ENCODE results near the gene TMEM181.
"Not testable (repeated sequence)": the region's sequence is repeated elsewhere in the genome, so short reads cannot be mapped to it uniquely, and the experiment has no call there.

Gene TMEM181

DNA sequence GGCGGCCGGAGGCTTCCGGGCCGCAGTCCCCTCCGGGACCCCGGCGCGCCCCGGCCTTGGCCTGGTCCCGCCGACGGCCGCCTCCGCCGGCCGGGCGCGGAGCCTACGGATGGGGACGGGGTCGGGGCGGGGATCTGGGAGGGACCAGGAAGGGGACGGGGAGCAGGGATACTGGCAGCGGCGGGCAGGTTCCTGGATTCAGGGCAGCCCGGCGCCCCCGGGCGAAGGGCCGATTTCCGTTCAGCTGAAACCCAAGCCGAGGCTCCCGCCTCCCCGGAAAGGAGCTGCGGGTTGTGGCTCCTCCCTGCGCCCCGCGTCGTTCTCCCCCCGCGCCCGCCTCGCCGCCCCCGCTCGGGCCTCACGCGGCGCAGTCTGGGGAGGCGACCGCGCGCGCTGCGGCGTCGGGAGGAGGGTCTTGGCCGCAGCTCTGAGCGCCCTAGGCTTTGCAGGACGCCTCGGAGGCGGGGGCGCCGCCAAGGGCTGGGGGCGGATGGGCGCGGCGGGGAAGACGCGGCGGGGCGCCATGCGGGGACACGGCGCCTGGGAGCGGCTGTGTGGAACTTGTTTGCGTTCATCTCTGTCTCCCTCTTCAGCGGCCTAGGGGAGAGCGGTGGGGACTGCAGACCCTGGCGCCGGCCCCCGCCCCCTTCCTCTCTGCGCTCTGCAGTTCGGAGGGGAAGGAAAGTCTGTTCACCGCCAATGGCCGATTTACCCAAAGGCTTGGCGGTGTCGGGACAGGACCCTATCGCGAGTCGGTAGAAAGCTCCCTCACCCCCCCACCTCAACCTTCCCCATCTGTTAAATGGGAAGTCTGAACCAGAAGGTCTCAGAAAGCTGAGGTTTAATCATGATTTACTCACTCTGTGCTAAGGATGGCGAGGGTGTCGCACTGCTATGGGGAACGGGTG is 22.7 kb upstream of the TMEM181 start:
- no peak for DNase-seq (ENCODE audit: low read depth in 1 of 2, low spot score in 1 of 2)

DNA sequence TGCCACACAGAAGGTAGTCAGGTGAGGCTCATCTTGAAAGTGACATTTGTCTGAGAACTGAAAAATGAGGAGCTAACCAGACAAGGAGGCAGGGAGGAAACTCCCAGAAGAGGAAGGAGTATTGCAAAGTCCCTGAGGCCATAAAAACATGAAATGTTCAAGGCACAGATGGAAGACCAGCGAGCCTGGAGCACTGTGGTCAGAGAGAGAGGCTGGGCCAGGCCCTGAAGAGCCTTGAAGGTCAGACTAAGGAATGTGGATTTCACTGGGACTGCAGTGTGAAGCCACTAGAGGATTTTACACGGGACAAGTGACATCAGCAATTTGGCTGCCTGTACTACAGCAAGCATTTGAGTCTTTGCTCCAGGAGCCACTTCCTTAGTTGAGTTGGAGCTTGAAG is 21.1 kb upstream of the TMEM181 start:
- no peak for DNase-seq (ENCODE audit: low read depth in 1 of 2, low spot score in 1 of 2)

DNA sequence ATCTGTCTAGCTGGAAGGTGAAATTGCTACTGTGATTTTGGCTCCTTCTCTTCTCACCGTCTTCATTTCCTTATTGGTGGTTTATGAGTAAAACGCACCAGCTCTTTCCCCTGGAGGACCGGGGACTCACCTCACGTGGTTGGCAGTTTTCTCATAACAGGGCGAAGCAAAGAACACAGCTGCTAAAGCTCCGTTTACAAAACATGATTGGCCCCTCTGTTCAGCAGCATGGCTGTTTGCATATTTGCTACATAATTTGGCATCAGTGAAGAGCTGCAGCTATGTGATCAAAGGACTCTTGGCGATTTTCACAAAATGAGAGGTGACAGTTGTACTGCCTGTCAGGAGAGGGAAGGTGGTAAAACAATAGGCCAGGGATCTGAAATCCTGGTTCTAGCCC is 20.5 kb upstream of the TMEM181 start:
- no peak for DNase-seq (ENCODE audit: low read depth in 1 of 2, low spot score in 1 of 2)

DNA sequence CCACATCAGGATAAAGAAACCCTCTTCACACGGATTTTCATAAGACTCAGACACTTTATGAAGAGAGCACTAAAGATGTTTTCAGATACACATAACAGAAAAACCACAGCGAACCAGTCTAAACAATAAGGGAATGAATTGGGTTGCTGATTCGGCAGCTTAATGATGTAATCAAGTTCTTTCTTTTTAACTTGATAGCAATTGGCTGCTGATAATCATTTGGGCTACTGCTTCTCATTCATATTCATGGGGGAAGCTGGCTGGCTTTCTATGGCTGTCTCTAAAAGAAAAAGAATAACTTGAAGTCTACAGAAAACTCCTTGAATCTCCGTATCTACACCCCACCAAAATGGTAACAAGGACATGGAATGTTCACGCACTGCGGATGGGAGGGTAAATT is 20.0 kb upstream of the TMEM181 start:
- DNase-seq (ENCODE audit: low read depth in 1 of 2, low spot score in 1 of 2) = no peak

DNA sequence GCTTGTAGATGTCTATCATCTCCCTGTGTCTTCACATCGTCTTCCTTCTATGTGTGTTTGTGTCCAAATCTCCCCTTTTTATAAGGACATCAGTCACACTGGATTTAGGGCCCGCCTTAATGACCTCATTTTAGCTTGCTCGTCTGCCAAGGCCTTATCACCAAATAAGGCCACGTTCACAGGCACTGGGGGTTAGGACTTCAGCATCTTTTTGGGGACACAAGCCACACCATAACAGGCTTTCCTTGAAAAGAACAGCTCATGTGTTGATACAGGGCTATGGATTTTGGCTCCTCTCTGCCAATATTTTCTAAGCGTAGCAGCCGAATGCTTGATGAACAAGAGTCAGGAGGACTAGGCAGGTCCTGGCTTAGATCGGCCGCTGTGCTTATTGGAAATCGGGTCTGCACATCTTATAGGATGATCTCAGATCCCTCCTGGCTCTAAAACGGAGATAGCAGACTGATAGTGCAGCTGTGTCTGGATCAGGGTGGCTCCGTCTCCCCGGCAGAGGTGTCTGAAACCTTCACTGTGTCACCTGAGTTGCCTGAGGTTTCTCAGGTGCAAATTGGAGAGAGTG is 16.2 kb upstream of the TMEM181 start:
- DNase-seq (ENCODE audit: low read depth in 1 of 2, low spot score in 1 of 2) = no peak

DNA sequence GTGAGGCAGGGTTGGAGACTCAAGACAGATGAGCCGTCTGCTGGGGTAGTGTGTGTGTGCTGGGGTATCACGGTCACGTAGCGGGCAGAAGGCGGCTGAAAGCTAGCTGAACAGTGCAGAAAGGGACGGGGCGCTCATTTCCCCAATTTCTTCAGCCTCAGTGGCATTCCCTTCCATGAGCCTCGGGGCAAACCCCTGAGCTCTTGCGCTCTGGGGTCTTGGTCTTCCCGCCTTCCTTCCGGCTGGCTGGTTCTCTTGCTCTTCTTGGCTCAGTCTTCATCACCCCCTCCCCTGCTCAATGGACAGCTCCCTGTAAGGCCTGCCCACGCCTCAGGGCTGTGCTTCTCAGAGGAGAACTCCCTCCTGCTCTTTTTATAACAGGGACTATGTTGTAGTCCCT is 15.5 kb upstream of the TMEM181 start:
- DNase-seq (ENCODE audit: low read depth in 1 of 2, low spot score in 1 of 2) = no peak

DNA sequence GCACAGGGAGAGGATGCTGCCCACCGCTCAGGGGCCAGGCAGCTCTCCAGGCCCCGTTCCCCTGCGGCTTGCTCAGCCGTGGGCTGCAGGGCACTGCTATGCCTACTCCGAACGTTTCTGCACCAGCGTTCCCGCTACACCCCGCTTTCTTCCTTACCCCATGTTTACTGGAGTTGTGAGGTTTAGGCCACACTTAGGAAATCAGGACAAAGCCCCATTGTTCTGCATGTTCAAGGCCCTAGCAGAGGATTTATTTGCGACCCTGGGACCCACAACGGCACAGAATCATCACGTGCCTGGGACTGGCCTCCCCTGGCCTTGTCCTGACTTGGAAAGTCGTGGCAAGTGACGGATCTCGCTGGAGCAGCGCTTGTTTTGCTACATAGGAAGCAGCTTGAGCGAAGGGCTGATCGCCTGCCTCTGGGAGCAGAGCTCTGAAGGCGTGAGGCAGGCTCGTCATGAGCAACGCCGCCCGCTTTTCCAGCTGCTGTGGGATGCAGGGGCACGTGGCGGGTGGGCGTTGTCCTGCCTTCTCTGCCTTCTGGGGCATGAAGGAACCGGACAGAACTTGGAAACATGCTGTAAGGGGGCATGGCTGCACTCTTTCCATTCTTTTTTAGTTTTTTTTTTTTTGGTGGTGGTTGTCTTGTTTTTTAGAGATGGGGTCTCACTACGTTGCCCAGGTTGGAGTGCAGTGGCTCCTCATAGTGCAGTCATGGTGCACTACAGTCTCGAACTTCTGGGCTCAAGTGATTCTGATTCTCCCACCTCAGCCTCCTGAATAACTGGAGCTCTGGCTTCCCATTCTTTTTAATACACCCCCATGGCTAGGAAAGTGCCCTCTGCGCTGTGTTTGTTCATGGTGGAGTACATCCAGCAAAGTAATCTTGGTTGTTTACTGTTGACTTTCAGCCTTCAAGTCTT is 14.6 kb upstream of the TMEM181 start:
- no peak for DNase-seq (ENCODE audit: low read depth in 1 of 2, low spot score in 1 of 2)

DNA sequence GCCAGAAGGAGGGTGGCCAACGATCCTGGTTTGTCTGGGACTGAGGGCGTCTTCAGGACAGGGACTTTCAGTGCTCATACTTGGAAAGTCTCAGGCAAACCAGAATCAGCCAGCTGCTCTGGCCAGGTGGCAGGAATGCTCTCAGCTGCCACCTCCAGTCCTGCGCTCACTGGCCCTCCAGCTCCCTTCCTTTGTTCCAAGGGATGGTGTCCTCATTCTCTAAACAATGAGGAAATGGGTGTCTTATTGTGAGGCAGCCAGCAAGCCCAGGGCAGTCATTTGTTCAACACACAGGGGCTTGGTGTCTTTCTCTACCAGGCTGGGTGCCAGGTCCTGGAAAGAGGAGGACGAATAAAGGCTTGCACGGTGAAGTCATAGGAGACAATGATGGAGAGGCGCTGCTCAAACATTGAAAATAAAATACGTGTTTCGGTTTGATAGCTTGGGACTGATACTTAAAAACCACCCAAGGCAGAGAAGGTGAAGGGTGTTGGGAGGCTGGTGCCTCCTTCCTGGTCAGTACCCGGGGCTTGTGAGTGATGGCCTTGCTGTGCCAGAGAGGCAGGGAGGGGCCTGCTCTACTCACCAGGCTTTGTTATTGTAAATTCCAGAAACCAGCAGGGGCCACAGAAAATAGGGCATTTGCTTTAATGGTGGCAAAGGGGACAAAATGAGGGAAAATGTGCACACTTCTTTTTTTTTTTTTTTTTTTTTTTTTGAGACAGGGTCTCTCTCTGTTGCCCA is 11.3 kb upstream of the TMEM181 start:
- DNase-seq (ENCODE audit: low read depth in 1 of 2, low spot score in 1 of 2) = no peak

DNA sequence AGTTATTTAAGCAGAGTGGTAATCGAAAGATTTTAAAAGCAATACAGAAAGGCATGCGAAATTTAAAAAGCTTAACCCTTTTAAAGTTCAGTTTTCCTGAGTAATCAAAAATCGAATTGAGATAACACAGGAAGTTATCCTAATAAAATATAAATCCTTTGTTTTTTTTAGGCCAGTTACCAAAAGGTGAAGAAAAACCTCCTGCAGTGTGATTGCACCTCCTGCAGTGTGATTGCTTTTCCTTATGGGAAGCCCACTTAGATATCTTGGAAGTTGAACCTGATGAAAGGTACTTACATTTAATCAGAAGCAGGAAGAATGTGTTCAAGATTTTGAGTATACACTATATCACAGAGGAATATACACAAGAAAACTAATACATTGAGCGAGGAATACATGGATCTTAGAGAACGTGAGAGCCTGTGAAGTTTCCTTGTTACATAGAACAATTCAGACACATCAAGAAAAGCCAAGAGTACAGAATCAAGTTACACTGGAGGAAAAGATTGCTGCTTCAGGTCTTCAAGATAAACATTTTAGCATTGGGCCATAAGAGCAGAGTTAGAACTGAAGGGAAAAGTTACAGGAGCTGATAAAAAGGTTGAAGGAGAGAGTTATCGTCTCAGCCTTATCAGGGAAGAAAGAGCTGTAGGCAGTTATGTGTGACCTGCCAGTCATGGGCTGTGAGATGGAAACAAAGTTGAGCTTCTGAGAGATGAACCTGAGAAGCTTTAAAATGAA is 7.7 kb upstream of the TMEM181 start:
- no peak for DNase-seq (ENCODE audit: low read depth in 1 of 2, low spot score in 1 of 2)

DNA sequence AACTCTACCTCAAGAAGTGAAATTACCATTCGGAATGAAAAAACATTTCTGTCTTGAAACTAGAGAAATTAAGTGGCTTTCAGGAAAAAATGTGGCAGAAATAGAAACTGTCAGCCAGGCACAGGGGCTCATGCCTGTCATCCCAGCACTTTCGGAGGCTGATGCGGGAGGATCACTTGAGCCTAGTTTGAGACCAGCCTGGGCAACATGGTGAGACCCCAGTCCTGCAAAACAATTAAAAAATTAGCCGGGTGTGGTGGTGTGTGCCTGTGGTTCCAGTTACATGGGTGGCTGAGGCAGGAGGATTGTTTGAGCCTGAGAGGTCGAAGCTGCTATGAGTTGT is 7.1 kb upstream of the TMEM181 start:
- no peak for DNase-seq (ENCODE audit: low read depth in 1 of 2, low spot score in 1 of 2)

DNA sequence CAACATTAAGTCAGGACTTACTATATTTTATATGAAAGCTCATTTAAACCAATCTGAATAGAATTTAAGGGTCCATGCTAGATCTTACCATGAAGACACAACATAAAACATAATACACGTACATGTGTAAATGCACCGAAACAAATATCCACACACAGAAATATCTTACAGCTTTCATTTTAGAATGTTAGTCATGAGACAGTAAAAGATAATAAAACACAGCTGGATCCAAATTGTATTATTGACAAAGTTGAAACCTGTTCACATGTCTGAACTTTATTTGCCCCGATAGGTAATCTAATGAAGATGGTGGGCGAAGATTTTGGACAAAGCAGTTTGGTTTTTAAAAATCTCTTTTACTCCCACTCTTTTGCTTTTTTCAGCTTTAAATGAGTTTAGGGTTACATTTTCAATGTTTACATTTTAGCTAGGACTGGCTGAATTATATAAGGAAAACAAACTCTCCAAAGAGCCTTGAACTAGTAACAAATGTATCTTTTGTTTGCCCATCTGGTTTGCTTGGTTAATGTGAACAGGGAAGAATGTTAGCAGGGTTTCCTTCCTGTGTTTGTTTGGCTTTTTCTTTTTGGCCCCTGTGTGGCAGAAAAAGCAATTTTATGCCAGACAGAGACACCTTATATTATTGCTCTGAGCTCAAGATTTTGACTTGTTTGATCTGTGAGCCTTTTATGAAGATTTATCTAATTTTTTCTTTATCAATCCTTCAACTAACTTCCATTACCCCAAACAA is 5.1 kb upstream of the TMEM181 start:
- DNase-seq (ENCODE audit: low read depth in 1 of 2, low spot score in 1 of 2) = no peak

DNA sequence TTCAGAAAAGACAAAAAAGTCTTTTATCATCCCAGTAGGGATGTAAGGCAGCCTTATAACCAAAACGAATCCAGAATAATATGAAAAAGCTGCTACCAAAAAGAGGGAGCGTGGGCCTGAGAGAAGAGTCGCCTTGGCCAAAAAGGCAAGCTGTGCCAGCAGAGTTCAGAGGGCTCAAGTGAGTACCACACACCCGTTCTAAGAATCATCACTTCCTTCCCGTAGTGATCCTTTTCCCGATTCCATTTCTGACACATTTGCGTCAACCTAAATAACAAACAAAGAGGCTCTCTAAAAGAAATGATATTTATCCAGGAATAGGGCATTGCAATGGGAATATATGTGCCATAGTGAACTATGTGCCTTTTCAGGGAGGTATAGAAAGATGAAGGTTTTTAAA is 3.8 kb upstream of the TMEM181 start:
- DNase-seq (ENCODE audit: low read depth in 1 of 2, low spot score in 1 of 2) = no peak

DNA sequence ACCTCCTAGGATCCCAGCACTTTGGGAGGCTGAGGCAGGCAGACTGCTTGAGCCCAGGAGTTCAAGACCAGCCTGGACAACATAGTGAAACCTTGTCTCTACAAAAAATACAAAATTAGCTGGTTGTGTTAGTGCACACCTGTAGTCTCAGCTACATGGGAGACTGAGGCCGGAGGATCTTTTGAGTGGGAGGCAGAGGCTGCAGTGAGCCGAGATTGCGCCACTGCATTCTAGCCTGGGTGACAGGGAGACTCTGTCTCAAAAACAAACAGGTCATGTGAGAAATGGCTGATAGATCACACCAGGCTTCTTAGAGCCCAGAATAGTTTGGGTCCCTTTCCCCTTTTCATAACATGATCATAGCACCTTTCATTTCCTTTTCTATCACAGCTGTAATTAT is 2.8 kb upstream of the TMEM181 start:
- DNase-seq (ENCODE audit: low read depth in 1 of 2, low spot score in 1 of 2) = not testable (repeated sequence)

DNA sequence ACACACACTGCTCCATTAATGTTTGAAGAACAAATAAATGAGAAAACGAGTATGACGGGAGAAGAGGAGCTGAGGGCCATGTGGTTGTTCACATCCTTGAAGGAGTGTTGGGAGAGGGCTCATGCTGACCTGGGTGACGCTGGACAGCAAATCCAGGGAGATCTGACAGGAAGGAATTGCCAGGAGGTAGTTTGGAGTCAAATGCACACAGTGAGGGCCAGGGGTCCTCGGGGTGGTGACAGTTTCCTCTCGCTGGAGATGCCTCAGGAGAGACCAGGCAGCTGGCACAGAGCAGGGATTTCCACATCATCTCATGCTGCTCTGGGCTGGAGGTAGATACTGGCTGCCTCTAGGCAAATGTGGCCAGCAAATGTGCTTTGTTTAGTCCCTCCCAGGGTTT is 2.0 kb upstream of the TMEM181 start:
- DNase-seq (ENCODE audit: low read depth in 1 of 2, low spot score in 1 of 2) = no peak

DNA sequence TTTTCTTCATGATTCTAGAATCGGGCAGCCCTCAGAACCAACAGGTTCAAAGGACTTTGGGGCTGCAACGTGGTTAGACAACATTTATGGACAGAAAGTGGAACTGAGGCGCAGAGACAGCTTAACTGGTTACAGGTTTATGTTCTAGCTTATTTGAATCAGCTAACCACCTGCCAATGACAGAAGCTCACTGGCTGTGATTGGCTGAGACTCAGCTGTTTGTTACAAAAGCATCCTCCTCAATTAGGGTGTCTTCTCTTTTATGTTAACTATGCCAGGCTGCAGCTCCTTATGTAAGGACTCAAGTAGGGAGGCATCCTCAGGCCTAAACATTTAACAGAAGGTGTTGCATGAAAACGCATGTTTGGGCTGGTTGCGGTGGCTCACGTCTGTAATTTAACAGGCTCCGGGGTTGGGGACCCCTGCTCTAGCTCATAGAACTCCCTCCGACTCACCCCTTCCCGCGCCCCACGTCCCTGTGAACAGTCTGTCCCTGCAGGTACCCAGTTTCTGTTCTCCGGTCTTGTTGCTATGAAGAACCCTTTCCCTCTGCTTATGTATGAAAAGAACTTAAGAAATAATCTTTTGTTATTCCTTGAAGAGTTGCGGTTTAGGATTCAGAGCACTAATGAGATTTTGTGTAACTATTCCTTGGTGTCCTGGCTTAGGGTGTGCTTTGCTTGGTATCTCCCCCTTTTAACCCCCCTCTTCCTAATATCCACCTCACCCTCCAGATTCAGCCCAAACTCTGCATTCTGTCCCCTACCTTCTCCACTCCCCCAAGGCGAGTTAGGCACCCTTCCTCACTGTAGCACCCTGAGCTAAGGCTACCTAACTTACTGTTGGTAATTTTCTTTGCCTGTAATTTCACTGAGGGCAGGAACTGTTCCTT is 1.2 kb upstream of the TMEM181 start:
- no peak for DNase-seq (ENCODE audit: low read depth in 1 of 2, low spot score in 1 of 2)

DNA sequence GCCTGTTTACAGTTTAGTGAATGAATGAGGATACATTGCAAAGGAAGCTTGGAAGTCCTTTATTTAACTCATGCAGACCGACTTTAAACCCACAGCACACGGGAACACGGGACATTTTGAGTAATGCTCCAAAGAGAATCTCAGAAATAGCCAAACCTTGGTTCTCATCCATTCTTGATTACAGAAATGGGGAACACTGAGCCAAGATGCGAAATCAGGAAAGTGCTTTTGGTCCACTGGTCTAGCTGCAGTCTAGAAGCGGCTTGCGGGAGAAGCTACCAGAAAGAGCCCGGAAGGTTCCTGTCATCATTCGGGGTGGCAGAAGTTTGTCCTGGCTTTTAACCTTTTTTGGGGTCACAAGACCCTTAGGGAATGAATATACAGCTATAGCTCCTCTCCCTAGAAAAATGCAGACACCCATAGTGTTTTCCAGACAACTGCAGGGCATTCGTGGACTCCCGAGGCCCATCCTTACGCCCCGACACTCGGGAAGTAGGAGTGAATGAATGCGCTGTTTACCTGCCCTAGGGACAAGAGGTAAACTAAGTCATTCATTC is 475 bp upstream of the TMEM181 start:
- DNase-seq (ENCODE audit: low read depth in 1 of 2, low spot score in 1 of 2) = no peak

DNA sequence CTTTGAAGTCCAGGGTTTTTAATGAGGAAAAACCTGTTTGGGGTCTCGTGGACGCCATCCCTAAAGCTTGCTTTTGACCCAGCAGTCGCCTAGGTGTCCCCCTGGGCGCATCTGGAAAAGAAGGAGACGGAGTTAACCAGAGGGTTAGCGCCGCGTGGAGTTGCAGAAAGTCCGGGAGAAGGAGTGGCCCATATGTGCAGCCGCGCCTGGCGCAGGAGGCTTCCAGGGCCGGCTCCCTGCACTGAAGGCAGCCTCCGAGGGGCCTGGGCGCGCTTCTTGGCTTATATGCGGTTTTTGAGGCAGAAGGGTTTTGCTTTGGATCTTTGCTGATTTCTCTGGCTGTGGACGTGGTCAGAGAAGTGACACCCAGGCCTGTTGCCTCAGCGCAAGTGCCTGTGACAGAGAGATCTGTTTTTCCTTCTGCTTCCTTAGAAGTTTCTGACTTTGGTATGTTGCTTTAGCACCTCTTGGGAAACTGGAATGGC is 987 bp downstream of the TMEM181 start:
- DNase-seq (ENCODE audit: low read depth in 1 of 2, low spot score in 1 of 2) = no peak

DNA sequence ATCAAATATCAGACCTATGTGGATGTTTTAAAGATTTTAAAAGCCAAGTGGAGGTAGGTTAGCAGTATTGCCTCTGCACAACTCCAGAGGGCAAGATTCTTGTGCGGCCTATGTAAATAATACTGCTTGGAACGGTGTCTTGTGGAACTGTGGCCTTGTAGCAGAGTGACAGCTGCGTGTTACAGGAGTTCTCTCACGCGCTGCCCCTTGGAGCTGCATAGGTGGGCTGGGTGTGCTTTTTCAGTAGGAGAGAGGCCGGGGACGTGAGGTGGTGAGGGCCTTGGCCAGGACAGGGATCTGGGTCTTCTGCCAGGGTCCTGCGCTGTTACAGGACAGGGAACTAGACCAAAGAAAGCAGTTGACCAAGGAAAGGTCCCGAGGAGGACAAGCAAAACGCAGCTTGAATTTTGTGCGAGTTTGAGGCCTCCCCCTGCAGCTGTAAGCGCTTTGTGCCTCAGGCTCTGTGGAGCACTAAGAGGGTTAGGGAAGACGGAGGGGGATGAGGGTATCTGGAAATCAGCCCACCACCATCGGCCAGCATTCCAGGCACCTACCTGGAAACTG is 1.5 kb downstream of the TMEM181 start:
- DNase-seq (ENCODE audit: low read depth in 1 of 2, low spot score in 1 of 2) = no peak
